CD14-positive monocyte (primary cell): Measurements from ENCODE around the gene WDR18. TPM values are rescaled to one million over a fixed set of nuclear protein-coding genes. Genes with fewer than 3 reads are reported as not detected.

Experiments used
- DNase-seq, 3 donors: peaks; one replicate each; pipeline ENCODE4 v3.0.0-alpha.2; 2011 to 2022
- H2AFZ ChIP-seq: 2 replicates; pipeline ENCODE4 v1.6.0; 2012; ENCODE audit warnings: mild to moderate bottlenecking, low read depth, low read length, inconsistent platforms; ENCODE audit not compliant: insufficient read depth, poor library complexity, severe bottlenecking
- H3K27ac ChIP-seq, 2 donors: 1 replicate in 1 of 2; 2 replicates in 1 of 2; pipeline ENCODE4 v1.5.1; 2012 to 2013; ENCODE audit warnings: low read length in 2 of 2, control low read depth in 1 of 2, inconsistent platforms in 1 of 2, low read depth in 1 of 2, mild to moderate bottlenecking in 1 of 2
- H3K27me3 ChIP-seq, 2 donors: one replicate each; pipeline versions ENCODE4 v1.6.0 to v1.6.1; 2011 to 2013; ENCODE audit warnings: low read length in 2 of 2; ENCODE audit not compliant: control insufficient read depth in 2 of 2, insufficient read depth in 2 of 2
- H3K36me3 ChIP-seq, 2 donors: replicated peaks in 1 of 2; 1 replicate in 1 of 2; 2 replicates in 1 of 2; pipeline versions ENCODE4 v1.5.1 to v1.6.1; 2012 to 2013; ENCODE audit warnings: low read length in 2 of 2, control low read depth in 1 of 2, inconsistent platforms in 1 of 2, mild to moderate bottlenecking in 1 of 2; ENCODE audit not compliant: insufficient read depth in 2 of 2, control insufficient read depth in 1 of 2
- H3K4me1 ChIP-seq, 2 donors: 1 replicate in 1 of 2; 2 replicates in 1 of 2; pipeline versions ENCODE4 v1.5.1 to v1.6.1; 2012 to 2013; ENCODE audit warnings: low read length in 2 of 2, control low read depth in 1 of 2, inconsistent platforms in 1 of 2, mild to moderate bottlenecking in 1 of 2, moderate library complexity in 1 of 2; ENCODE audit not compliant: insufficient read depth in 2 of 2, control insufficient read depth in 1 of 2
- H3K4me2 ChIP-seq: replicated peaks from 2 replicates; pipeline ENCODE3; 2012; ENCODE audit warnings: low read length, moderate library complexity, mild to moderate bottlenecking; ENCODE audit not compliant: poor library complexity, severe bottlenecking; ENCODE audit errors: extremely low read depth
- H3K4me3 ChIP-seq, 3 experiments: fragments of 200-600 bp in 1 of 3; sonication (generic) in 1 of 3; replicated peaks in 1 of 3; 1 replicate in 2 of 3; 2 replicates in 1 of 3; pipeline ENCODE4 v1.5.1; 2011 to 2013; ENCODE audit warnings: low read length in 3 of 3, mild to moderate bottlenecking in 3 of 3, control low read depth in 2 of 3, low read depth in 2 of 3, inconsistent platforms in 1 of 3, moderate library complexity in 1 of 3
- H3K79me2 ChIP-seq: 2 replicates; pipeline ENCODE4 v1.6.0; 2012; ENCODE audit warnings: mild to moderate bottlenecking, control low read depth, inconsistent platforms, low read length, moderate library complexity; ENCODE audit not compliant: insufficient read depth
- H3K9ac ChIP-seq: 2 replicates; pipeline ENCODE4 v1.6.0; 2017; ENCODE audit warnings: low read length, mild to moderate bottlenecking; ENCODE audit not compliant: insufficient read depth, poor library complexity, severe bottlenecking
- H3K9me3 ChIP-seq, 2 donors: replicated peaks in 1 of 2; 1 replicate in 1 of 2; 2 replicates in 1 of 2; pipeline versions ENCODE4 v1.5.1 to v1.6.1; 2012 to 2013; ENCODE audit warnings: low read length in 2 of 2, control low read depth in 1 of 2; ENCODE audit not compliant: control insufficient read depth in 1 of 2, insufficient read depth in 1 of 2
- H4K20me1 ChIP-seq: 2 replicates; pipeline ENCODE4 v1.6.0; 2012; ENCODE audit warnings: mild to moderate bottlenecking, low read length, control low read depth, moderate library complexity; ENCODE audit not compliant: insufficient read depth
- H3K27ac Mint-ChIP-seq, 7 donors: one replicate each; pipeline ENCODE4 v1.8.0; 2020; ENCODE audit warnings: mild to moderate bottlenecking in 7 of 7, mixed read lengths in 7 of 7, moderate library complexity in 6 of 7, inconsistent platforms in 2 of 7
- H3K27me3 Mint-ChIP-seq, 3 donors: one replicate each; pipeline ENCODE4 v1.8.0; 2021 to 2022; ENCODE audit warnings: low read depth in 3 of 3, mild to moderate bottlenecking in 3 of 3, mixed read lengths in 3 of 3, moderate library complexity in 3 of 3, inconsistent platforms in 1 of 3
- H3K36me3 Mint-ChIP-seq, 2 donors: one replicate each; pipeline ENCODE4 v1.8.0; 2020; ENCODE audit warnings: mixed read lengths in 2 of 2, inconsistent platforms in 1 of 2, mild to moderate bottlenecking in 1 of 2
- H3K4me1 Mint-ChIP-seq: one replicate; pipeline ENCODE4 v1.8.0; 2020; ENCODE audit warnings: mild to moderate bottlenecking, mixed read lengths
- H3K4me3 Mint-ChIP-seq, 2 donors: one replicate each; pipeline ENCODE4 v1.8.0; 2020; ENCODE audit warnings: mild to moderate bottlenecking in 2 of 2, mixed read lengths in 2 of 2, moderate library complexity in 1 of 2
- H3K9me3 Mint-ChIP-seq, 7 donors: one replicate each; pipeline ENCODE4 v1.8.0; 2020 to 2022; ENCODE audit warnings: mixed read lengths in 7 of 7, mild to moderate bottlenecking in 6 of 7, moderate library complexity in 6 of 7, inconsistent platforms in 2 of 7
- WGBS: methylation state at CpG from one replicate; pipeline ENCODE4 v1.1.5; 2013; ENCODE audit warnings: missing lambda C conversion rate; ENCODE audit not compliant: insufficient coverage; 5-methylcytosine and 5-hydroxymethylcytosine counted together
- intact Hi-C, 2 donors: fragments of 100-400 bp; cut with micrococcal nuclease; formaldehyde crosslinking; loops; one replicate each; pipeline versions ENCODE4 v1.15.0 to v1.15.1; 2023
- polyA plus RNA-seq, 3 donors: library from polyadenylated mRNA; depleted of rRNA in 1 of 3; unstranded in 2 of 3; stranded (reverse) in 1 of 3; fragments of 300-500 nt in 2 of 3; fragments of >200 nt in 1 of 3; fragmentation: Illumina TruSeq in 2 of 3; gene quantifications; 1 replicate in 2 of 3; 2 replicates in 1 of 3; pipeline ENCODE4 v1.2.3, GENCODE V29; 2012 to 2021
- TF ChIP-seq, protein P1 (sequence below): fragments of 200-600 bp; IDR thresholded peaks from one replicate; pipeline ENCODE4 v1.8.0; 2022; ENCODE audit warnings: antibody characterized with exemption, mild to moderate bottlenecking

Gene WDR18
- polyA plus RNA-seq, 3 donors, result 21.3 to 52.7 (median 49.9) TPM

GRCh38 chr19:1002600-1002999 lies 18.5 kb downstream of the WDR18 start:
- Histone ChIP-seq H3K9ac (no peak overlapping the region), H2AFZ (no peak overlapping the region), H3K4me1 (peaks cover 12 to 13% of the 10 kb centered on the region in 2 donors), H3K27ac (no peak overlapping the region), H3K4me2 (no peak overlapping the region), H3K27me3 (peaks cover 11 to 44% of the 10 kb centered on the region in 2 donors), H3K4me3 (no peak overlapping the region), H3K9me3 (peaks cover 0 to 3% of the 10 kb centered on the region in 2 donors), H3K79me2 (no peaks in the 10 kb centered on the region), H4K20me1 (peaks cover 4% of the 10 kb centered on the region), H3K36me3 (no peaks in the 10 kb centered on the region)
- WGBS, result 90% methylated on average over 3 of the region's 4 CpGs
- peaks cover 0 to 10% (median 7%) of the 10 kb centered on the region in 7 donors for H3K9me3 Mint-ChIP-seq
- TF ChIP-seq, protein P1, sequence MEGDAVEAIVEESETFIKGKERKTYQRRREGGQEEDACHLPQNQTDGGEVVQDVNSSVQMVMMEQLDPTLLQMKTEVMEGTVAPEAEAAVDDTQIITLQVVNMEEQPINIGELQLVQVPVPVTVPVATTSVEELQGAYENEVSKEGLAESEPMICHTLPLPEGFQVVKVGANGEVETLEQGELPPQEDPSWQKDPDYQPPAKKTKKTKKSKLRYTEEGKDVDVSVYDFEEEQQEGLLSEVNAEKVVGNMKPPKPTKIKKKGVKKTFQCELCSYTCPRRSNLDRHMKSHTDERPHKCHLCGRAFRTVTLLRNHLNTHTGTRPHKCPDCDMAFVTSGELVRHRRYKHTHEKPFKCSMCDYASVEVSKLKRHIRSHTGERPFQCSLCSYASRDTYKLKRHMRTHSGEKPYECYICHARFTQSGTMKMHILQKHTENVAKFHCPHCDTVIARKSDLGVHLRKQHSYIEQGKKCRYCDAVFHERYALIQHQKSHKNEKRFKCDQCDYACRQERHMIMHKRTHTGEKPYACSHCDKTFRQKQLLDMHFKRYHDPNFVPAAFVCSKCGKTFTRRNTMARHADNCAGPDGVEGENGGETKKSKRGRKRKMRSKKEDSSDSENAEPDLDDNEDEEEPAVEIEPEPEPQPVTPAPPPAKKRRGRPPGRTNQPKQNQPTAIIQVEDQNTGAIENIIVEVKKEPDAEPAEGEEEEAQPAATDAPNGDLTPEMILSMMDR, result no peak
- DNase-seq, result no peak
- H3K27ac Mint-ChIP-seq, result no peak overlapping the region
- peaks cover 35 to 54% (median 38%) of the 10 kb centered on the region in 3 donors for H3K27me3 Mint-ChIP-seq
- peaks cover 0 to 6% of the 10 kb centered on the region in 2 donors for H3K36me3 Mint-ChIP-seq
- H3K4me3 Mint-ChIP-seq, result peak overlapping the region in 1 of 2 donors; percentile 64
- intact Hi-C loops, result no loop called here
- peaks cover 6% of the 10 kb centered on the region for H3K4me1 Mint-ChIP-seq

DNA sequence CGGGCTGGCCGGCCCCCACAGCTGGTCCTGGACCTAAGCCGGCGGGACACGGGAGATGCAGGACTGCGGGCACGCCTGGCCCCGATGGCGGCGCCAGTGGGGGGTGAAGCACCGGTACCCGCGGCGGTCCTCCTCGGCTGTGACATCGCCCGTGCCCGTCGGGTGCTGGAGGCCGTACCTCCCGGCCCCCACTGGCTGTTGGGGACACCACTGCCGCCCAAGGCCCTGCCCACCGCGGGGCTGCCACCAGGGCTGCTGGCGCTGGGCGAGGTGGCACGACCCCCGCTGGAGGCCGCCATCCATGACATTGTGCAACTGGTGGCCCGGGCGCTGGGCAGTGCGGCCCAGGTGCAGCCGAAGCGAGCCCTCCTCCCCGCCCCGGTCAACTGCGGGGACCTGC lies 19.1 kb downstream of the WDR18 start:
- Mint-ChIP-seq H3K27ac (no peak overlapping the region), H3K27me3 (peaks cover 29 to 47% (median 31%) of the 10 kb centered on the region in 3 donors), H3K36me3 (peaks cover under 1 to 6% of the 10 kb centered on the region in 2 donors), H3K4me1 (peaks cover 6% of the 10 kb centered on the region), H3K9me3 (peaks cover under 1 to 9% (median 7%) of the 10 kb centered on the region in 7 donors), H3K4me3 (no peak overlapping the region)
- peaks cover 10 to 37% of the 10 kb centered on the region in 2 donors for H3K27me3 ChIP-seq
- no peak overlapping the region for H3K4me3 ChIP-seq
- no peak overlapping the region for H2AFZ ChIP-seq
- no peaks in the 10 kb centered on the region for H3K36me3 ChIP-seq
- H3K4me2 ChIP-seq, result no peak overlapping the region
- H3K79me2 ChIP-seq, result no peaks in the 10 kb centered on the region
- H4K20me1 ChIP-seq, result peaks cover 4% of the 10 kb centered on the region
- H3K9ac ChIP-seq, result no peak overlapping the region
- peaks cover 12 to 13% of the 10 kb centered on the region in 2 donors for H3K4me1 ChIP-seq
- intact Hi-C loops, result no loop called here
- WGBS, result 83% methylated on average over 37 of the region's 37 CpGs
- TF ChIP-seq, protein P1, result no peak
- H3K9me3 ChIP-seq, result peaks cover 0 to 3% of the 10 kb centered on the region in 2 donors
- DNase-seq, result no peak
- no peak overlapping the region for H3K27ac ChIP-seq
